GM18505 (cell line): ENCODE results near the gene TEX38.
"Not testable (repeated sequence)": the region's sequence is repeated elsewhere in the genome, so short reads cannot be mapped to it uniquely, and the experiment has no call there.

Source experiments
- ATAC-seq: cut with Tn5 transposase; IDR thresholded peaks from one replicate; pipeline ENCODE4 v1.9.1; 2021; ENCODE audit not compliant: unreplicated experiment
- POLR2A ChIP-seq: IDR thresholded peaks from 4 replicates; pipeline ENCODE4 v1.6.1; 2011; ENCODE audit warnings: borderline replicate concordance; ENCODE audit not compliant: insufficient read depth, insufficient read length; ENCODE audit errors: extremely low read depth

The TEX38 gene

DNA sequence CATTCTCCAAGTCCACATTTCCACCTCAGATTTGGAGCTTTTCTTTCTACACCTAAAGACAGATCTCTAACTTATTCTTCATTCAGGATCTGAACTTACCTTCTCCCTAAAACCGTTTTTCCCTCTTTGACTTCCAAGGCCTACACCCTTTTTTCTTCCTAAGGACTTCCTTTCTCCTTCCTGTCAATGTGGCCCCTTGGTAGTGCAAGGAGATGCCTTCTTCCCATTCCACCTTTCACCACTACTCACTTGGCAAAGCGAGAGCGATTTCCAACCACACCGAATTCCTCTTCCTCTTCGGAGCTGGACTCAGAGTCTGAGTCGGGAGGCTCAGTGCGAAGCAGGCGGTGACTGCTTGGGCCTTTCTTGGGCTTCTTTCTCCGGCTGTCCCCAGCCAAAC is 46.0 kb downstream of the TEX38 start:
- TF ChIP-seq POLR2A: no peak

DNA sequence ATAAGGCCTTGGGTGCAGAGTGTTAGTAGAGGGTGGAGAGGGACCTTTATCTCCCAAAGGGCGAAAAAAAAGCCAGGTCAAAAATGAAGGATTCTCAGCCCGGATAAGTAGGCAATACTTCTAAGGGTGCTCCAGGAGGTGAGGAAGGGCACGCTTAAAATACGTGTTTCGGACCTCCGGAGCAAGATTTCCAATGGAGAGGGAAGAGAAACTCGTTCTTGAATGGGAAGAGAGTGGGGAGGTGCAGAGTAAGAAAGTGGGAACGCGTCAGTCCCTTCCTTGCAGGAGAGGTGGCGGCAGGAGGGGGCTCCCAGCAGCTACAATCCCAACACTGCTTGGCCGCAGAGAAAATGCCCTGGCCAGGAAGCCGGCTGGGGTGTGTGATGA is 46.7 kb downstream of the TEX38 start:
- no peak for ATAC-seq
- no peak for TF ChIP-seq POLR2A

More for the DNA sequence above, 46.0 kb downstream of the TEX38 start:
- no peak for ATAC-seq

- peak; percentile 84 for TF ChIP-seq POLR2A
- peak; percentile 97 for ATAC-seq
Observed at GRCh38 chr1:46718727-46719622, 47.3 kb downstream of the TEX38 start, which contains the start of gene EFCAB14. Gene EFCAB14 (minus strand): TSS chr1:46719114. CDS start chr1:46718087, 1,027 bp downstream.

- TF ChIP-seq POLR2A: no peak
- ATAC-seq: no peak
Observed at GRCh38 chr1:46719689-46720088, 48.0 kb downstream of the TEX38 start.

DNA sequence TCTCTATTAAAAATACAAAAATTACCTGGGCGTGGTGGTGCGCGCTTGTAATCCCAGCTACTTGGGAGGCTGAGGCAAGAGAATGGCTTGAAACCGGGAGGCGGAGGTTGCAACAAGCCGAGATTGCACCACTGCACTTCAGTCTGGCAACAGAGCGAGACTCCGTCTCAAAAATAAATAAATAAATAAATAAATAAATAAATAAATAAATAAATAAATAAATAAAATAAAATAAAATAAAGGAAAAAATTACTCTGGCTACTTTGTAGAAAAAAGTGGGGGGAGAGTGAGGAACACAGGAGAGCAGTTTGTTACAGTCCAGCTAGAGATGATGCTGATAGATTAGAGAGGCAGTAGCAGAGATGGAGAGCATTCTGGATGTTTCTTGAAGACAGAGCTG is 48.7 kb downstream of the TEX38 start:
- not testable (repeated sequence) for ATAC-seq

GRCh38 chr1:46721204-46721603 is 49.5 kb downstream of the TEX38 start:
- no peak for TF ChIP-seq POLR2A
- ATAC-seq: no peak

DNA sequence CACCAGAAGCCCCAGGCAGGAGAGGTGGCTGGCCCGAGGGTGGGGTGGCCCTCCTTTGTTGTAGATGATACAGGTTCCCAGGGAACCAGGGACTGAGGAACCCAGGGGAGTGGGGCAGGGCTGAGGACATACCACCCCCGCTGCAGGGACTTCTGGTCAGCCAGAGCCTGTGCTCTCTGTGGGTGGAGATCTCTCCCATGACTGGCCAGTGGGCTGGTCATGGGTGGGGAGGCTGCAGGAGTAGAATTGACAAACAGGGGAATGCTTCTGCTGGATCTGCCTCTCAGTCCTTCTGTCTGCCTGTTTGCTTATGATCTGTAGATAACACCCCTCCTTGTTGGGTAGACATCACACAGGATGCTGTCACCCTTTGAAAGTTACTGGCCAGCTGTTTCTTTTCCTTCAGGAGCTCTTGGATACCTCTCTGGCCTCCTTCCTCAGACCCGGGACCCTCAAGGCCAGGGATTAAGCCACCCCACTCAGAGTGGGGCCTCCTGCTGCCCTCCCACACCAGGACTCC is 50.1 kb downstream of the TEX38 start:
- TF ChIP-seq POLR2A: no peak
- ATAC-seq: no peak
